DOHH2 (cell line): ENCODE data around the gene OPN3.

ENCODE experiments used
- EZH2phosphoT487 ChIP-seq: fragments of 200-600 bp; sonication (generic); IDR thresholded peaks from 2 replicates; pipeline ENCODE4 v1.6.1; 2017; ENCODE audit warnings: borderline replicate concordance, mild to moderate bottlenecking, antibody characterized with exemption, low read length, moderate library complexity, mixed read lengths
- TF ChIP-seq, protein P1 (sequence below): fragments of 200-600 bp; sonication (generic); IDR thresholded peaks from one replicate; pipeline ENCODE4 v1.5.1; 2014; ENCODE audit warnings: antibody characterized with exemption, mild to moderate bottlenecking, low read depth, low read length; ENCODE audit not compliant: poor library complexity, severe bottlenecking

DNA sequence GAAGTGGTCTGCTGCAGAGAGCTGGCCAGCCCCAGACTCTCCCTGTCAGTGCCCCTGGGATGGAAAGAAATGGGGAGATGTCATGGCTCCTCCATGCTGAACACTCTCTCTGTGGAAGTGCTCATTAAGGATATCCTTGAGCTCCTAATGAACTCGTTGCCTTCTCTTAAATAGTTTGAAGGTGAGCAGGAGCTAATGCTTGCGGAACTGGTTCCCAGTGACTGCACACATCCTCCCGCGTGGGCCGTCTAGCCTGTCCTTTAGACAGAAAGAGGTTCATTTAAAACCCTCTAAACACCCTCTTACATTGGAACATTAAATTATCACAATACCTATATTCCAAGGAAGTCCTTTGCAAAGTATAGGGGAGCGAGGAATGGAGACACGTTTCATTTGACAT lies 6.0 kb upstream of the OPN3 start:
- TF ChIP-seq, protein P1, sequence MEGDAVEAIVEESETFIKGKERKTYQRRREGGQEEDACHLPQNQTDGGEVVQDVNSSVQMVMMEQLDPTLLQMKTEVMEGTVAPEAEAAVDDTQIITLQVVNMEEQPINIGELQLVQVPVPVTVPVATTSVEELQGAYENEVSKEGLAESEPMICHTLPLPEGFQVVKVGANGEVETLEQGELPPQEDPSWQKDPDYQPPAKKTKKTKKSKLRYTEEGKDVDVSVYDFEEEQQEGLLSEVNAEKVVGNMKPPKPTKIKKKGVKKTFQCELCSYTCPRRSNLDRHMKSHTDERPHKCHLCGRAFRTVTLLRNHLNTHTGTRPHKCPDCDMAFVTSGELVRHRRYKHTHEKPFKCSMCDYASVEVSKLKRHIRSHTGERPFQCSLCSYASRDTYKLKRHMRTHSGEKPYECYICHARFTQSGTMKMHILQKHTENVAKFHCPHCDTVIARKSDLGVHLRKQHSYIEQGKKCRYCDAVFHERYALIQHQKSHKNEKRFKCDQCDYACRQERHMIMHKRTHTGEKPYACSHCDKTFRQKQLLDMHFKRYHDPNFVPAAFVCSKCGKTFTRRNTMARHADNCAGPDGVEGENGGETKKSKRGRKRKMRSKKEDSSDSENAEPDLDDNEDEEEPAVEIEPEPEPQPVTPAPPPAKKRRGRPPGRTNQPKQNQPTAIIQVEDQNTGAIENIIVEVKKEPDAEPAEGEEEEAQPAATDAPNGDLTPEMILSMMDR, result no peak
- no peak for TF ChIP-seq EZH2phosphoT487
